Esophagus squamous epithelium (tissue), 5 donors: ENCODE measurements around the gene ASB13. TPM values are rescaled to one million over a fixed set of nuclear protein-coding genes. Genes with fewer than 3 reads are reported as not detected.
A peak's percentile ranks its signal among the peaks of the same experiment; 100 is the strongest.

Experiments used
- DNase-seq: peaks from one replicate; lab custom pipeline; 2025; lab: John Stamatoyannopoulos, UW
- H3K27ac ChIP-seq, 4 donors: fragments of 200-600 bp; sonication (generic); one replicate each; pipeline ENCODE4 v1.5.1; 2016 to 2019; ENCODE audit warnings: mild to moderate bottlenecking in 1 of 4
- H3K27me3 ChIP-seq, 4 donors: fragments of 200-600 bp; sonication (generic); 1 replicate in 3 of 4; 2 replicates in 1 of 4; pipeline versions ENCODE4 v1.5.1 to v1.6.0; 2017 to 2021; ENCODE audit warnings: antibody characterized with exemption in 1 of 4
- H3K36me3 ChIP-seq, 3 donors: fragments of 200-600 bp; sonication (generic); one replicate each; pipeline ENCODE4 v1.5.1; 2016 to 2019
- H3K4me1 ChIP-seq, 3 donors: fragments of 200-600 bp; sonication (generic); one replicate each; pipeline ENCODE4 v1.5.1; 2017 to 2019
- H3K4me3 ChIP-seq, 4 donors: fragments of 200-600 bp; sonication (generic); 1 replicate in 3 of 4; 2 replicates in 1 of 4; pipeline ENCODE4 v1.5.1; 2016 to 2019; ENCODE audit warnings: mild to moderate bottlenecking in 2 of 4, moderate library complexity in 1 of 4
- H3K9me3 ChIP-seq, 3 donors: fragments of 200-600 bp; sonication (generic); one replicate each; pipeline ENCODE4 v1.5.1; 2016 to 2019
- POLR2A ChIP-seq, 4 donors: fragments of 450-650 bp; IDR thresholded peaks; one replicate each; pipeline ENCODE4 v1.6.1; 2017; ENCODE audit warnings: antibody characterized with exemption in 4 of 4, mild to moderate bottlenecking in 4 of 4, moderate library complexity in 3 of 4
- WGBS, 2 donors: methylation state at CpG; one replicate each; pipeline ENCODE4 v1.1.5; 2018; 5-methylcytosine and 5-hydroxymethylcytosine counted together
- intact Hi-C: fragments of 100-400 bp; cut with DNase I; formaldehyde crosslinking; loops from one replicate; pipeline ENCODE4 v1.15.0; 2022
- total RNA-seq, 4 donors: library from RNA; depleted of rRNA; stranded (reverse); fragments of >200 nt; gene quantifications; one replicate each; pipeline ENCODE4 v1.1.0, GENCODE V29; 2016
- TF ChIP-seq, protein P1 (sequence below), 6 experiments: fragments of 450-650 bp in 4 of 6; fragments of 200-600 bp in 2 of 6; sonication (generic) in 2 of 6; IDR thresholded peaks; one replicate each; pipeline ENCODE4 v1.5.1; 2016 to 2019; ENCODE audit warnings: antibody characterized with exemption in 6 of 6, mild to moderate bottlenecking in 4 of 6, moderate library complexity in 4 of 6
- donor health status: DM: yes; HTN: yes; CAD: no.

Gene ASB13
- total RNA-seq, 4 donors from 2014 or later = 9.6 to 29.0 (median 15.7) TPM

DNA sequence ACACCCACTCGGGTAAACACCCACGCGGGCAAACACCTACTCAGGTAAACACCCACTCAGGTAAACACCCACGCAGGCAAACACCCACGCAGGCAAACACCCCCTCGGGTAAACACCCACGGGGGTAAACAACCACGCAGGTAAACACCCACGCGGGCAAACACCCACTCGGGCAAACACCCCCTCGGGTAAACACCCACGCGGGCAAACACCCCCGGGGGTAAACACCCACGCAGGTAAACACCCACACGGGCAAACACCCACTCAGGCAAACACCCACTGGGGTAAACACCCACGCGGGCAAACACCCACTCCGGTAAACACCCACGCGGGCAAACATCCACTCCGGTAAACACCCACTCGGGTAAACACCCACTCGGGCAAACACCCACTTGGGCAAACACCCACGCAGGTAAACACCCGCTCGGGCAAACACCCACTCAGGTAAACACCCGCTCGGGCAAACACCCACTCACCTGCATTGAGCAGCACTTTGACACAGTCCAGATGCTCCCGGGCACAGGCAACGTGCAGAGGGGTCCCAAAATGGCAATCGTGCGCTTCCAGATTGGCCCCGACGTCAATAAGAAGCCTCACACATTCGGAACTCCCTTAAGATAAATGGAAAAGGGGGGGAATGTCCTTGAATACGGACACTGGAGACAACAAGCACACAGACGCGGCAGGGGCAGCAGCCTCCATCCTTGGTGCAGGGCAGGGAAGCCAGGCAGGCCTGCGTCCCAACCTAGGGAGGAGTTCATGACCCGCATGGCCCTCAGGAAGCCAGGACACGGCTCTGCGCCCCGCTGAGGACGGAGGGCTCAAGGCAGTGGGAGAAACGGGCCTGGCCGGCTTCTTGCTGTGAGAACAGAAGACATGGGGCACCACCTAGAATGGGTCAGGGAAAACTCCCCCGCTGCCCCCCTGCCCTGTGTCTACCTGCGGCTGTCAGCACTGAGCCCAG lies 17.6 kb downstream of the ASB13 start:
- Histone ChIP-seq H3K27me3 (no peaks in the 10 kb centered on the region), H3K9me3 (no peaks in the 10 kb centered on the region), H3K4me3 (no peak overlapping the region), H3K36me3 (peaks cover 4 to 72% (median 6%) of the 10 kb centered on the region in 3 donors), H3K27ac (no peak overlapping the region), H3K4me1 (peaks cover 0 to 68% (median 8%) of the 10 kb centered on the region in 3 donors)
- TF ChIP-seq POLR2A (IDR thresholded peaks at IDR 0.05) = no peak
- TF ChIP-seq, protein P1, sequence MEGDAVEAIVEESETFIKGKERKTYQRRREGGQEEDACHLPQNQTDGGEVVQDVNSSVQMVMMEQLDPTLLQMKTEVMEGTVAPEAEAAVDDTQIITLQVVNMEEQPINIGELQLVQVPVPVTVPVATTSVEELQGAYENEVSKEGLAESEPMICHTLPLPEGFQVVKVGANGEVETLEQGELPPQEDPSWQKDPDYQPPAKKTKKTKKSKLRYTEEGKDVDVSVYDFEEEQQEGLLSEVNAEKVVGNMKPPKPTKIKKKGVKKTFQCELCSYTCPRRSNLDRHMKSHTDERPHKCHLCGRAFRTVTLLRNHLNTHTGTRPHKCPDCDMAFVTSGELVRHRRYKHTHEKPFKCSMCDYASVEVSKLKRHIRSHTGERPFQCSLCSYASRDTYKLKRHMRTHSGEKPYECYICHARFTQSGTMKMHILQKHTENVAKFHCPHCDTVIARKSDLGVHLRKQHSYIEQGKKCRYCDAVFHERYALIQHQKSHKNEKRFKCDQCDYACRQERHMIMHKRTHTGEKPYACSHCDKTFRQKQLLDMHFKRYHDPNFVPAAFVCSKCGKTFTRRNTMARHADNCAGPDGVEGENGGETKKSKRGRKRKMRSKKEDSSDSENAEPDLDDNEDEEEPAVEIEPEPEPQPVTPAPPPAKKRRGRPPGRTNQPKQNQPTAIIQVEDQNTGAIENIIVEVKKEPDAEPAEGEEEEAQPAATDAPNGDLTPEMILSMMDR (IDR thresholded peaks at IDR 0.05) = no peak
- 90 to 91% methylated on average over 7 to 41 of the region's 50 CpGs for WGBS, 2 donors
- intact Hi-C loops = no loop called here
- no peak for DNase-seq

DNA sequence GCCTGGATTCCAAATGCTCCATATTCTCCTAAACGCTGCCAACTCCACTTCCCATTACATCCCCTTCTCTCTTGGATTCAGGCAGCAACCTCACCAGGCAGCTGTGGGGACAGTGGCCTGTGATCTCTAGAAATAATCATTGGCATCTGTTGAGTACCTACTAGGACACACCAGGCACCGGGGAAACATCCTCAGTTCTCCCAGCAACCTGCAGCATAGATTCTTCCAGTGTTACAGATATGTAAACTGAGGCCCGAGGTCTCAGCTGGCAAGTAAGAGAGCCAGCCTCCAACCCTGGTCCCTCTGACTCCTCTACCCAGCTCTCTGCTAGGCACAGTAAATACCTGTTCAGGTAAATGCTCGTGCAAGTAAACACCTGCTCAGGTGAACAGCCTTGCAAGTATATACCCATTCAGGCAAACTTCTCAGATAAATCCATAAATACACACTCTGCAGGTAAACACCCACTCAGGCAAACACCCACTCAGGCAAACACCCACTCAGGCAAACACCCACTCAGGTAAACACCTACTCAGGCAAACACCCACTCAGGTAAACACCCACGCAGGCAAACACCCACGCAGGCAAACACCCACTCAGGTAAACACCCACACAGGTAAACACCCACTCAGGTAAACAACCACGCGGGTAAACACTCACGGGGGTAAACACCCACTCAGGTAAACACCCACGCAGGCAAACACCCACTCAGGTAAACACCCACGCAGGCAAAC lies 18.7 kb downstream of the ASB13 start:
- intact Hi-C loops = no loop called here
- no peak for DNase-seq
- 93 to 100% methylated on average over 3 to 4 of the region's 11 CpGs for WGBS, 2 donors
- TF ChIP-seq, protein P1 (IDR thresholded peaks at IDR 0.05) = no peak
- no peak for TF ChIP-seq POLR2A (IDR thresholded peaks at IDR 0.05)
- H3K36me3 ChIP-seq = peaks cover 4 to 69% (median 6%) of the 10 kb centered on the region in 3 donors
- no peaks in the 10 kb centered on the region for H3K27me3 ChIP-seq
- H3K9me3 ChIP-seq = no peaks in the 10 kb centered on the region
- peaks cover 0 to 58% (median 8%) of the 10 kb centered on the region in 3 donors for H3K4me1 ChIP-seq
- peak overlapping the region in 2 of 4 donors; percentile 53 to 72 for H3K27ac ChIP-seq
- no peak overlapping the region for H3K4me3 ChIP-seq

DNA sequence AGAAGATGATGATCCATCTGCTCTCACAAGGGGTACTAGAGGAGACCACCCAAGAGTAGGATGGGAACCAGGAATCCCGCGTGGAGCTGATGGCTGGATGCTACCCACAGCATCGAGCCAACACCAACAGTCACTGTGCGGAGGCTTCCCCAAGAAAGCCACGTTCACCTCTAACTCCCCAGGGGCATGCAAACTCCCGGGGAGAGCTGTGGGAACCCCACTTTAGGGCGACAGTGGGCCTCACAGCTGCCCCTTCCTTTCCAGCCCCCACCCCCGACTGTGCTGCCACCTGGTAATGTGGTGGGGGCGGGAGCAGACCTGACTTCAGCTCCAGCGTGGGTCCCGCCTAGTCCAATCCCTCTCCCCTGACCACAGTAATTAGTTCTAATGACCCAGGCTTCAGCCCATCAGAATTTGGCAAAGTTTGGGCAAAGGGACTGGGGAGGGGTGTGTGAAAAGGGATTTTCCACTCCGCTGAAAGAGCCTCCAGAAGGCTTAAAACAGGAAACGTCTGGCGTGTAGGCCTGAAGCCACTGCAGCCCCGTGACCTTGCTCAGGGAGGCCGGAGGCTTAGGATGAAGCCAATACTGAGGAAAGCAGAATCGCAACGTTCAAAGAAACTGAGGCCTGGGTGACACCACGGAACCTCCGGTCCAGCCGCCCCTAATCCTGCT lies 20.3 kb downstream of the ASB13 start:
- H3K4me1 ChIP-seq = peaks cover 0 to 46% (median 8%) of the 10 kb centered on the region in 3 donors
- DNase-seq = no peak

DNA sequence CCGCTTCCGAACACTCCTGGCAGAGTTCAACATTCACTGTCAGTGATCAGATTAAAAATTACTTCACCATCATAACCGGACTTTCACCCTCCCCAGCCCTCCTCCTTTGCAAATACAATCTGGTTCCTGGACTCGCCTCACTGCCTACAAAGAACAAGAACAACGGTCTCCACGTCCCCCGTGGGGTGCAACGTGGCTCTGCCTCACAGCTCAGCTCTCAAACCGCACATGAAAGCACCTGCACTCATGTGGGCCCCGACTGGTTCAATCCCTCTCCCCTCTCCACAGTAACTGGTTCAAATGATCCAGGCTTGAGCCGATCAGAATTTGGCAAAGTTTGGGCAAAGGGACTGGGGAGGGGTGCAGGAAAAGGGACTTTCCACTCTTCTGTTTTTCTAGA lies 21.0 kb downstream of the ASB13 start:
- Histone ChIP-seq H3K27ac (peak overlapping the region; percentile 15 to 82 (median 71)), H3K4me1 (peaks cover 0 to 39% (median 8%) of the 10 kb centered on the region in 3 donors), H3K27me3 (no peaks in the 10 kb centered on the region), H3K4me3 (peak overlapping the region in 1 of 4 donors; percentile 4), H3K36me3 (peaks cover 10 to 75% (median 15%) of the 10 kb centered on the region in 3 donors), H3K9me3 (no peaks in the 10 kb centered on the region)
- DNase-seq = no peak
- intact Hi-C loops = no loop called here
- 51% methylated on average over 11 of the region's 11 CpGs for WGBS, 2 donors
- TF ChIP-seq, protein P1 (IDR thresholded peaks at IDR 0.05) = no peak
- no peak for TF ChIP-seq POLR2A (IDR thresholded peaks at IDR 0.05)

More for the DNA sequence above, 20.3 kb downstream of the ASB13 start:
- no peaks in the 10 kb centered on the region for H3K27me3 ChIP-seq
- no peak for TF ChIP-seq POLR2A (IDR thresholded peaks at IDR 0.05)
- TF ChIP-seq, protein P1 (IDR thresholded peaks at IDR 0.05) = no peak
- intact Hi-C loops = no loop called here
- peak overlapping the region; percentile 15 to 82 (median 62) for H3K27ac ChIP-seq
- WGBS, 2 donors = 68 to 92% methylated on average over 7 to 15 of the region's 21 CpGs
- no peak overlapping the region for H3K4me3 ChIP-seq
- peaks cover 7 to 75% (median 12%) of the 10 kb centered on the region in 3 donors for H3K36me3 ChIP-seq
- no peaks in the 10 kb centered on the region for H3K9me3 ChIP-seq
